ENCODE measurements around the gene TXNDC15.
"Not testable (repeated sequence)": the region's sequence is repeated elsewhere in the genome, so short reads cannot be mapped to it uniquely, and the experiment has no call there.

Gene TXNDC15

DNA sequence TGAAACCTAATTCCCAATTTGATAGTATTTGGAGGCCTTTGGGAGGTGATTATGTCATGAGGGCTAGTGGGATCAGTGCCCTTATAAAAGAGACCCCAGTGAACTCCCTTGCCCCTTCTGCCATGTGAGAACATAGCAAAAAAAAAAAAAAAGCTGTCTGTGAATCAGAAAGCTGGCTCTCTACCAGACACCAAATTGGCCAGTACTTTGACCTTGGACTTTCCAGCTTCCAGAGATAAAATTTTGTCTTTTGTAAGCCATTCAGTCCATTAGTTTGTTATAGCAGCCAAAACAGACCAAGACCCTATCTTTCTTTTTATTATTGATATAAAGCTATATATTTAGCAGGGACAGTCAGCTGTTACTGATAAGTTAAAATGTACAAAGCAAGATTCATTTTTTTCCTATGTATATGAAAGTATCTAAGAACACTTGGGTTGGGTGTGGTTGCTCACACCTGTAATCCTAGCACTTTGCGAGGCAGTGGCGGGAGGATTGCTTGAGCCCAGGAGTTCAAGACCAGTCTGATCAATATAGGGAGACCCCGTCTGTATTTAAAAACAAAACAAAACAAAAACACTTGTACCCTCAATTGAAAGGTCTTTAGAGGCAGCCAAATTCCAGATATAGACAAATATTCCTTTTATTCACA lies 36.5 kb upstream of the TXNDC15 start:
- DNase-seq: no peak
- Histone ChIP-seq H3K27ac (no peak overlapping the region), H3K4me3 (ENCODE audit: low read depth, low read length) (no peak overlapping the region), H3K36me3 (replicated peaks) (peaks cover 7% of the 10 kb centered on the region), H3K27me3 (replicated peaks) (no peaks in the 10 kb centered on the region)
- in situ Hi-C loops (cut with HindIII; ENCODE audit: low pct_ligation_motif_present, low sequenced_read_pairs): no loop called here
- TF ChIP-seq, protein P1, sequence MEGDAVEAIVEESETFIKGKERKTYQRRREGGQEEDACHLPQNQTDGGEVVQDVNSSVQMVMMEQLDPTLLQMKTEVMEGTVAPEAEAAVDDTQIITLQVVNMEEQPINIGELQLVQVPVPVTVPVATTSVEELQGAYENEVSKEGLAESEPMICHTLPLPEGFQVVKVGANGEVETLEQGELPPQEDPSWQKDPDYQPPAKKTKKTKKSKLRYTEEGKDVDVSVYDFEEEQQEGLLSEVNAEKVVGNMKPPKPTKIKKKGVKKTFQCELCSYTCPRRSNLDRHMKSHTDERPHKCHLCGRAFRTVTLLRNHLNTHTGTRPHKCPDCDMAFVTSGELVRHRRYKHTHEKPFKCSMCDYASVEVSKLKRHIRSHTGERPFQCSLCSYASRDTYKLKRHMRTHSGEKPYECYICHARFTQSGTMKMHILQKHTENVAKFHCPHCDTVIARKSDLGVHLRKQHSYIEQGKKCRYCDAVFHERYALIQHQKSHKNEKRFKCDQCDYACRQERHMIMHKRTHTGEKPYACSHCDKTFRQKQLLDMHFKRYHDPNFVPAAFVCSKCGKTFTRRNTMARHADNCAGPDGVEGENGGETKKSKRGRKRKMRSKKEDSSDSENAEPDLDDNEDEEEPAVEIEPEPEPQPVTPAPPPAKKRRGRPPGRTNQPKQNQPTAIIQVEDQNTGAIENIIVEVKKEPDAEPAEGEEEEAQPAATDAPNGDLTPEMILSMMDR (IDR thresholded peaks at IDR 0.05; ENCODE audit: low read depth, low read length, missing control alignments): no peak

DNA sequence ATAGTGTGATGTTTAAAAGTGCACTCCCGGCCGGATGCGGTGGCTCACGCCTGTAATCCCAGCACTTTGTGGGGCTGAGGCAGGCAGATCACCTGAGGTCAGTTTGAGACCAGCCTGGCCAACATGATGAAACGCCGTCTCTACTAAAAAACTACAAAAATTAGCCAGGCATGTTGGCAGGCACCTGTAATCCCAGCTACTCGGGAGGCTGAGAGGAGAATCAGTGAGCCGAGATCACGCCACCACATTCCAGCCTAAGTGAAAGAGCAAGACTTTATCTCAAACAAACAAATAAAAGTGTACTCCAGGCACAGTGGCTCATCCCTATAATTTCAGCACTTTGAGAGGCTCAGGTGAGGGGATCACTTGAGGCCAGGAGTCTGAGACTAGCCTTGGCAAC lies 35.8 kb upstream of the TXNDC15 start:
- H3K36me3 ChIP-seq (replicated peaks); in situ Hi-C loops (cut with HindIII; ENCODE audit: low pct_ligation_motif_present, low sequenced_read_pairs): not testable (repeated sequence)

DNA sequence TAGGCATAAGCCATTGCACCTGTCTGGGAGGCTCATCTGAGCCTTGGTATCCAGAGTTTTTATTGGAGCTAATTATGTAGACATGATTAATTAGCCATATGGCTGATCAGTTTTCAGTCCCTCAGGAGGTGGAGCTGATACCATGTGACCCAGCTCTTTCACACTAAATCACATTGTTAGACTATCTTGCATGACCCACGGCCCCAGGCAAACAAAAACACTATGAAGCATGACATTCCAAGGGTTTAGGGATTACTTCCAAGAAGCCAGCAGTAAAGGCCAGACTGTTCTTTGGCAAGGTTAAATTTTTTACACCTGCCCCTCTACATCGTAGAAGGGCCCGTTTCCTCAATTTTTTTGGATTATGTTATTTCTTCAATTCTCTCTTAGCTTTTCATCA lies 33.4 kb upstream of the TXNDC15 start:
- DNase-seq: no peak
- H3K4me3 ChIP-seq (ENCODE audit: low read depth, low read length): no peak overlapping the region
- no peaks in the 10 kb centered on the region for H3K27me3 ChIP-seq (replicated peaks)
- in situ Hi-C loops (cut with HindIII; ENCODE audit: low pct_ligation_motif_present, low sequenced_read_pairs): no loop called here
- TF ChIP-seq, protein P1 (IDR thresholded peaks at IDR 0.05; ENCODE audit: low read depth, low read length, missing control alignments): no peak
- peaks cover 2% of the 10 kb centered on the region for H3K36me3 ChIP-seq (replicated peaks)
- H3K27ac ChIP-seq: no peak overlapping the region

More for the DNA sequence above, 35.8 kb upstream of the TXNDC15 start:
- not testable (repeated sequence) for H3K4me3 ChIP-seq (ENCODE audit: low read depth, low read length); H3K27me3 ChIP-seq (replicated peaks); H3K27ac ChIP-seq; DNase-seq

DNA sequence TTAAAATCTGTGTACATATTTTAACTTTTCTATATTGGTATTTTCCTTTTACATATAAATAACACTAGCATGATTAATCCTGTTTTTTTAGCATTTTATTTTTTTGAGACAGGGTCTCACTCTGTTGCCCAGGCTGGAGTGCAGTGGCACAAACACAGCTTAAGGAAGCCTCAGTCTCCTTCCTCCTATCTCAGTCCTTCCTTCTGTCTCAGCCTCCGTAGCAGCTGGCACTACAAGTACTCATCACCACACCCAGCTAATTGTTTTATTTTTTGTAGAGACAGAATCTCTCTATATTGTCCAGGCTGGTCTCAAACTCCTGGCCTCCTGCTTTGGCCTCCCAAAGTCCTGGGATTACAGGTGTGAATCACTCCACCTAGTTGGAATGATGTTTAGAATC lies 29.9 kb upstream of the TXNDC15 start:
- DNase-seq: no peak
- H3K36me3 ChIP-seq (replicated peaks): peaks cover 15% of the 10 kb centered on the region
- in situ Hi-C loops (cut with HindIII; ENCODE audit: low pct_ligation_motif_present, low sequenced_read_pairs): no loop called here
- no peaks in the 10 kb centered on the region for H3K27me3 ChIP-seq (replicated peaks)
- no peak overlapping the region for H3K27ac ChIP-seq
- no peak overlapping the region for H3K4me3 ChIP-seq (ENCODE audit: low read depth, low read length)
- TF ChIP-seq, protein P1 (IDR thresholded peaks at IDR 0.05; ENCODE audit: low read depth, low read length, missing control alignments): no peak

DNA sequence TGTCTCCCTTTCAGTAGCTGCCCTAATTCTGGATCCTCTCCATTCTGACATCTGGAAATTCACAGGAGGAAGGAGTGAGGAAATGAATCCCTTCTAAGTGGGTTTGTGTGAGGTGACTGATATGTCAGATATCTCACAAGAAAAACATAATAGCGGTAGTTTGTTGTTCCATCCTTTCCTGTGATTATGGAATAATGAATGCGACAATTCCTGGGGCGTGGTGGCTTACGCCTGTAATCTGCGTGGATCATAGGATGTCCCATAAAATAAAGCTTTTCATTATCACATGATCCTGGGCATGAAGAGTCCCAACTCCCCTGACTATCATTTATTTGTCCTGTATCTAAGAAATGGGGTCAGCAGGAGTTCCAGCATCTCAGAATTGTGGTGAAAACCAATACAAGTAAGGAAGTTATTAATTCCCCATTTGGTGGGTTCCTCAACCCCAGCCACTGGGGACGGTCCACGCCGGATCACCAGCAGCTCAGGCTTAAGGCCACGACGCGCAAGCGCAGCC lies 28.8 kb upstream of the TXNDC15 start:
- H3K27me3 ChIP-seq (replicated peaks): no peaks in the 10 kb centered on the region
- in situ Hi-C loops (cut with HindIII; ENCODE audit: low pct_ligation_motif_present, low sequenced_read_pairs): no loop called here
- peak overlapping the region; percentile 94 for H3K27ac ChIP-seq
- H3K36me3 ChIP-seq (replicated peaks): peaks cover 21% of the 10 kb centered on the region
- TF ChIP-seq, protein P1 (IDR thresholded peaks at IDR 0.05; ENCODE audit: low read depth, low read length, missing control alignments): no peak
- peak overlapping the region; percentile 90 for H3K4me3 ChIP-seq (ENCODE audit: low read depth, low read length)
- DNase-seq: peak; percentile 18

DNA sequence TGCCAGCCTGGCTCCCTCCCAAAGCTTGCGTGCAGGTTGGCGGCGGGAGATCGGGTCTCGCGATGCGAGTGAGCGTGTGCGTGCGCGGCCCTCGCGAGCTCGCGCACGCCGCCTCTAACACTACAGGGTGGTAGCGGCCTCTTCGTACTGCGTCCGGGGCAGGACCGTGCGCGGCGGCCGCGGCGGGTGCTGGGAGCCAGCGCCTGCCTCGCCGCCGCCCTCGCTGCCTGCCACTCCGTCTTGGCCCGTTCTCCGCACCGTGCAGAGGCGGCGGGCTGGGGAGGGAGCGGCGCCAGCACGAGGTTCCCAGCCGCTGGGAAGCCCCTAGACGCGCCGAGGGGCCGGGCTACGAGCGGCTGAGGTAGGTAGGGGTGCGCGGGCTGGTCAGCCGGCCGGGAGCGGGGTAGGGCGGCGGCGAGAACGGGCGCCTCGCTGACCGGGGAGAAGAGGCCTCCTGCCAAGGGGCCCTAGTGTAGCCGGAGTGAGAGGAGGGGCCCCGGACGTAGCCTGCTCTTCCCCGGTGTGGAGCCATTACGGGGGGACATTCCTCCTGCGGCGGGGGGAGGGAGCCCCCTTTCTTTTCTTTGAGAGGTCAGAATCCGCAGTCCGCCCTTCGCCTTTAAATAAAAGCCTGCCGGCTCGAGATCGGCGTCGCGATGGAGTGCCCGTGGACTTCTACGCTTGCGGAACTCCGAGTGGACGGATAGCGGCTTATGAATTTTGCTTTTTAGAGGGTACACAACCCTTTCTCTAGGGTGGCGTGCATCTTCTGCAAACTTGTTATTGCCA lies 28.1 kb upstream of the TXNDC15 start, which contains the start of gene C5orf24:
Gene C5orf24 (plus strand): TSS at position 117 of the 789 bp plus-strand sequence. CDS start 8,933 bp downstream, outside the sequence.
- no peaks in the 10 kb centered on the region for H3K27me3 ChIP-seq (replicated peaks)
- in situ Hi-C loops (cut with HindIII; ENCODE audit: low pct_ligation_motif_present, low sequenced_read_pairs): no loop called here
- DNase-seq: peak; percentile 89
- peak within 1 kb of the TSS; percentile 90 for H3K4me3 ChIP-seq (ENCODE audit: low read depth, low read length)
- peaks cover 22% of the 10 kb centered on the region for H3K36me3 ChIP-seq (replicated peaks)
- H3K27ac ChIP-seq: peak within 1 kb of the TSS; percentile 94
- TF ChIP-seq, protein P1 (IDR thresholded peaks at IDR 0.05; ENCODE audit: low read depth, low read length, missing control alignments): no peak

Data from brain microvascular endothelial cell (primary cell).